ENCODE data around the gene TEX52.
A peak's percentile ranks its signal among the peaks of the same experiment; 100 is the strongest.
"Not testable (repeated sequence)": the region's sequence is repeated elsewhere in the genome, so short reads cannot be mapped to it uniquely, and the experiment has no call there.

The TEX52 gene

DNA sequence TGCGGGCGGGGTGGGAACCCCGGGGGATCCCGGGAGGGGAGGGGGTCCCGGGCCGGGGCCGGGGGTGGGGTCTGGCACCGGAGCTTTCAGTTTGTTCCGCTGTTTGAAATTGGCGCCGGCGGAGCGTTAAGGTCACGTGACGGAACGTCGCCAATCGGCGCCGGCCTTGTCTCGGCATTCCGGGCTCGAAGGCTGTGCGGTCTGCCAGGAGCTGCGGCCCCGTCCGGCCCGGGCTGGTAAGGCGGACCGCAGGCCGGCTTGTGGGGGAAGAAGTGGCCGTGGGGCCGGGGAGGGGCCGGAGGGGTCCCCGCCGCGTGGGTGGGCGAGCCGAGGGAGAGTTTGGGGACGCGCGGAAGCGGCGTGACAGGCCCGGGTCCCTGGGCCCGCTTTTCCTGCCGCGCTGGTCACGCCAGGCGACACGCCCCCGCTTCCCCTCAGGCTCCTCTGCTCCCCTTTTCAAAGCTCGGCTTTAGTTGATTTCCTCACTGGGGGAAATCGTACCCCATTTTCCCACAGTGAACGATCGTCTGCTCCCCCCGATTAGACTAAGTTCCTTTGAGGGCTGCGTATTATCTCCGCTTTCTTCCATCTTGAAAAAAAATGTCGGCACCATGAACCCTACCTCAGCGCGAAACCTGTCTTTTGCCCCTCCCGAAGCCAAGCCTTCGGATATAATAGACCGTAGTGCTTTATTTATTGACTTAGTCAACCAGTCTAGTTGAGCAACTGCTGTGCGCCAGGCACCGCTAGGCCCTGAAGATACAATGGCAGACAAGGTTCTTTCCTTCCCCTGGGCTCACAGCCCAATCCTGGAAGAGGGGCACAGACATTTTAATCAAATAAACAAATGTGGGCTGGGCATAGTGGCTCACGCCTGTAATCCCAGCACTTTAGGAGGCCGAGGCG lies 20.5 kb upstream of the TEX52 start, which contains the start of the genes FOXM1 and RHNO1:
FOXM1 (minus strand) TSS at position 128 of the 906 bp plus-strand sequence. CDS start 2,696 bp downstream, outside the sequence.
RHNO1 (plus strand) TSS at position 177 of the 906 bp plus-strand sequence. CDS start 8,144 bp downstream, outside the sequence.
- Mint-ChIP-seq H3K4me3 (peak within 1 kb of the TSS; percentile 94), H3K4me1 (peaks cover 41% of the 10 kb centered on the region), H3K9me3 (no peaks in the 10 kb centered on the region), H3K27ac (peak within 1 kb of the TSS; percentile 91), H3K27me3 (ENCODE audit: low read depth, poor library complexity) (no peaks in the 10 kb centered on the region), H3K36me3 (ENCODE audit: low read depth) (peaks cover 27% of the 10 kb centered on the region)
- no peak for TF ChIP-seq CTCF (IDR thresholded peaks at IDR 0.05)
- DNase-seq: peak; percentile 93

- Mint-ChIP-seq H3K27me3 (ENCODE audit: low read depth, poor library complexity) (peaks cover 2% of the 10 kb centered on the region), H3K9me3 (no peaks in the 10 kb centered on the region), H3K4me1 (peaks cover 41% of the 10 kb centered on the region), H3K4me3 (peak overlapping the region; percentile 83), H3K36me3 (ENCODE audit: low read depth) (peaks cover 28% of the 10 kb centered on the region), H3K27ac (no peak overlapping the region)
- no peak for TF ChIP-seq CTCF (IDR thresholded peaks at IDR 0.05)
- DNase-seq: no peak
These were observed 19.7 kb upstream of the TEX52 start for GRCh38 chr12:2876431-2877046.

GRCh38 chr12:2868986-2869632 lies 12.3 kb upstream of the TEX52 start:
- not testable (repeated sequence) for H3K9me3 Mint-ChIP-seq; H3K4me3 Mint-ChIP-seq; H3K27ac Mint-ChIP-seq; DNase-seq; H3K27me3 Mint-ChIP-seq (ENCODE audit: low read depth, poor library complexity); H3K4me1 Mint-ChIP-seq
- peaks cover 50% of the 10 kb centered on the region for H3K36me3 Mint-ChIP-seq (ENCODE audit: low read depth)

DNA sequence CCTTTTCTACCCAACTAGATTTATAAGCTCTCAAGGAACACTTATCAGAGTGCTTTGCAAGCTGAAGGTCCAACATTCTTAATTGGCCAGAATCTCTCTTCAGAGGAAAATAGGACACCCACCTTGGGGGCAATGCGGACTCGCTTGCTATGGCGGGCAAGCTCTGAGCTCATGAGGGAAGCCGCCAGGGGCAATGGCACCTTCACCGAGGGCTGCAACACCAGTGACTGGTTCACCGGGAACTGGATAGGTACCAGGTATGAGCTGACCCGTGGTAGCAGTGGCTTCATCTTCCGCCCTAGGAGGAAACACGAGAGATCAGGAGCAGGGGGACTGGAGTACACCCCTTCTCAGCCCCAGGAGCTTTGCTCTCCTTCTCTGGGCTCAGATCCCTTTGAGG lies 7.4 kb upstream of the TEX52 start:
- no peak for DNase-seq
- Mint-ChIP-seq H3K27me3 (ENCODE audit: low read depth, poor library complexity) (no peaks in the 10 kb centered on the region), H3K4me1 (peaks cover 4% of the 10 kb centered on the region), H3K9me3 (no peaks in the 10 kb centered on the region), H3K36me3 (ENCODE audit: low read depth) (peaks cover 75% of the 10 kb centered on the region), H3K4me3 (no peak overlapping the region), H3K27ac (no peak overlapping the region)
- no peak for TF ChIP-seq CTCF (IDR thresholded peaks at IDR 0.05)

DNA sequence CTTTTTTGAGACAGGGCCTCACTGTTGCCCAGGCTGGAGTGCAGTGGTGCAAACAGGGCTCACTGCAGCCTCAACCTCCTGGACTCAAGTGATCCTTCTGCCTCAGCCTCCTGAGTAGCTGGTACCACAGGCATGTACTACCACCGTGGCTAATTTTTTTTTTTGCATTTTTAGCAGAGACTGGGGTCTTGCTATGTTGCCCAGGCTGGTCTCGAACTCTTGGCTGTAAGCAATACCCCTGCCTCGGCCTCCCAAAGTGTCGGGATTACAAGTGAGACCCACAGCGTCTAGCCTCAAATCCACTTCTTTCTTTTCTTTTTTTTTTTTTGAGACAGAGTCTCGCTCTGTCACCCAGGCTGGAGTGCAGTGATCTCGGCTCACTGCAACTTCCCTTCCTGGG lies 6.6 kb upstream of the TEX52 start:
- H3K27me3 Mint-ChIP-seq (ENCODE audit: low read depth, poor library complexity); DNase-seq; H3K4me3 Mint-ChIP-seq; H3K9me3 Mint-ChIP-seq; H3K27ac Mint-ChIP-seq: not testable (repeated sequence)
- H3K4me1 Mint-ChIP-seq: peaks cover 10% of the 10 kb centered on the region
- H3K36me3 Mint-ChIP-seq (ENCODE audit: low read depth): peaks cover 72% of the 10 kb centered on the region

- H3K4me1 Mint-ChIP-seq: peaks cover 15% of the 10 kb centered on the region
- no peak for TF ChIP-seq CTCF (IDR thresholded peaks at IDR 0.05)
- H3K27ac Mint-ChIP-seq: no peak overlapping the region
- no peaks in the 10 kb centered on the region for H3K27me3 Mint-ChIP-seq (ENCODE audit: low read depth, poor library complexity)
- no peaks in the 10 kb centered on the region for H3K9me3 Mint-ChIP-seq
- no peak for DNase-seq
- H3K36me3 Mint-ChIP-seq (ENCODE audit: low read depth): peaks cover 69% of the 10 kb centered on the region
- no peak overlapping the region for H3K4me3 Mint-ChIP-seq
These were observed 6.0 kb upstream of the TEX52 start for GRCh38 chr12:2862876-2863275.
